ENCODE results near the gene TMEM145.
A peak's percentile ranks its signal among the peaks of the same experiment; 100 is the strongest.

TMEM145 gene

GRCh38 chr19:42270346-42271044, 42.6 kb upstream of the TMEM145 start:
- no peaks in the 10 kb centered on the region for H3K9me2 ChIP-seq (replicated peaks; ENCODE audit: insufficient read depth, low read length)
- TF ChIP-seq EZH2 (optimal IDR thresholded peaks at IDR 0.05; ENCODE audit: low read depth, low read length) (no peak), EZH2phosphoT487 (IDR thresholded peaks at IDR 0.05; ENCODE audit: low read length) (no peak), CTCF (IDR thresholded peaks at IDR 0.05; ENCODE audit: low read length) (no peak)
- peak overlapping the region; percentile 14; the same call in 1 of the 2 replicates for H2AFZ ChIP-seq (ENCODE audit: low read length)
- peak overlapping the region; percentile 100 for H3K4me2 ChIP-seq (ENCODE audit: low read depth, low read length)
- peaks cover 56% of the 10 kb centered on the region for H3K79me2 ChIP-seq (ENCODE audit: low read length)
- no peaks in the 10 kb centered on the region for H3K36me3 ChIP-seq (replicated peaks; ENCODE audit: insufficient read depth, low read length)
- H3K9me3 ChIP-seq (replicated peaks; ENCODE audit: insufficient read depth, low read length): no peaks in the 10 kb centered on the region
- peaks cover 13% of the 10 kb centered on the region for H3F3A ChIP-seq (ENCODE audit: insufficient read depth, low read length)
- H3K27ac ChIP-seq (ENCODE audit: low read length): peak overlapping the region; percentile 97
- no peaks in the 10 kb centered on the region for H3K27me3 ChIP-seq (replicated peaks; ENCODE audit: insufficient read depth, low read length)
- peak overlapping the region; percentile 89 for H3K4me3 ChIP-seq (ENCODE audit: low read length)
- no peaks in the 10 kb centered on the region for H4K20me1 ChIP-seq (ENCODE audit: insufficient read depth, low read length)
- peak overlapping the region; percentile 94 for H3K9ac ChIP-seq (ENCODE audit: low read length)
- peak; percentile 71 for DNase-seq
- H3K4me1 ChIP-seq (ENCODE audit: low read length): peaks cover 13% of the 10 kb centered on the region

DNA sequence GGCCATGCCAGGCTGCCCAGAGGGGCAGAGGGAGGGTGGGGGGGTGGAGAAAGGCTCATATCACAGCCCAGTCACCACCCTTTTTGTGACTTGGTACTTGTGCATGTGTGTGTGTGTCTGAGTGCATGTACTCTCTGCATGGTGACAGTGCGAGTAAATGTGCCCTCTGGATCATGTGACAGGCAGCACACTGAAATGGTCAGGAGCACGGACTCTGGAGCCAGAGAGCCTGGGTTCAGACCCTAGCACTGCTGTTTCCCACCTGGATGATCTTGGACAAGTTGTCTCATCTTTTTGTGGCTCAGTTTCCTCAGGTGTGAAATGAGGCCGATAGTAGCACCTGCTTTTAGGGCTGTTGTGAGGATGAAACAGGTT, 42.1 kb upstream of the TMEM145 start:
- Histone ChIP-seq H3K4me1 (ENCODE audit: low read length) (peaks cover 13% of the 10 kb centered on the region), H3K36me3 (replicated peaks; ENCODE audit: insufficient read depth, low read length) (no peaks in the 10 kb centered on the region), H3K27ac (ENCODE audit: low read length) (peak overlapping the region; percentile 9; the same call in 1 of the 2 replicates), H3K4me2 (ENCODE audit: low read depth, low read length) (peak overlapping the region; percentile 100; the same call in 1 of the 2 replicates), H2AFZ (ENCODE audit: low read length) (no peak overlapping the region), H3F3A (ENCODE audit: insufficient read depth, low read length) (peaks cover 13% of the 10 kb centered on the region), H3K9me3 (replicated peaks; ENCODE audit: insufficient read depth, low read length) (no peaks in the 10 kb centered on the region), H3K79me2 (ENCODE audit: low read length) (peaks cover 56% of the 10 kb centered on the region), H3K9ac (ENCODE audit: low read length) (peak overlapping the region; percentile 94; the same call in 1 of the 2 replicates), H4K20me1 (ENCODE audit: insufficient read depth, low read length) (no peaks in the 10 kb centered on the region), H3K9me2 (replicated peaks; ENCODE audit: insufficient read depth, low read length) (no peaks in the 10 kb centered on the region), H3K27me3 (replicated peaks; ENCODE audit: insufficient read depth, low read length) (no peaks in the 10 kb centered on the region), H3K4me3 (ENCODE audit: low read length) (peak overlapping the region; percentile 89; the same call in 1 of the 2 replicates)
- DNase-seq: peak; percentile 5
- TF ChIP-seq EZH2phosphoT487 (IDR thresholded peaks at IDR 0.05; ENCODE audit: low read length) (no peak), EZH2 (optimal IDR thresholded peaks at IDR 0.05; ENCODE audit: low read depth, low read length) (no peak), CTCF (IDR thresholded peaks at IDR 0.05; ENCODE audit: low read length) (no peak)

DNA sequence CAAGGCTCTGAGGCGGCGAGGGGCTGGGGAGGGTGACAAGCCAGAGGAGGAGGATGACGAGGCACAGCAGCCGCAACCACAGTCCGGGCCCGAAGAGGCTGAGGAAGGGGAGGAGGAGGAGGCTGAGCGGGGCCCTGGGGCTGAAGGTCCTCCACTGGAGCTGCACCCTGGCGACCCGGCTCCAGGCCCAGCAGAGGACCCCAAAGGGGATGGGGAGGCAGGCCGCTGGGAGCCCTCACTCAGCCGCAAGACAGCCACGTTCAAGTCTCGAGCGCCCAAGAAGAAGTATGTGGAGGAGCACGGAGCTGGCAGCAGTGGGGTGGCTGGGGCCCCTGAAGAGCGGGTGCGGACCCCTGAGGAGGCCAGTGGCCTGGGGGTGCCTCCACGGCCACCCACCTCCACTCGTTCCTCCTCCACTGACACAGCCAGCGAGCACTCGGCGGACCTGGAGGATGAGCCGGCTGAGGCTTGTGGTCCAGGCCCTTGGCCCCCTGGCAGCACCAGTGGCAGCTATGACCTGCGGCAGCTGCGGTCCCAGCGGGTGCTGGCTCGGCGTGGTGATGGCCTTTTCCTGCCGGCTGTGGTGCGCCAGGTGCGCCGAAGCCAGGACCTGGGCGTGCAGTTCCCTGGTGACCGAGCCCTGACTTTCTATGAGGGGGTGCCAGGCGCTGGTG, 41.1 kb upstream of the TMEM145 start:
- DNase-seq: no peak
- Histone ChIP-seq H3K9me2 (replicated peaks; ENCODE audit: insufficient read depth, low read length) (no peaks in the 10 kb centered on the region), H3K27ac (ENCODE audit: low read length) (no peak overlapping the region), H3K36me3 (replicated peaks; ENCODE audit: insufficient read depth, low read length) (no peaks in the 10 kb centered on the region), H3K4me3 (ENCODE audit: low read length) (no peak overlapping the region), H3K4me1 (ENCODE audit: low read length) (peaks cover 13% of the 10 kb centered on the region), H3K9me3 (replicated peaks; ENCODE audit: insufficient read depth, low read length) (no peaks in the 10 kb centered on the region), H3F3A (ENCODE audit: insufficient read depth, low read length) (peaks cover 13% of the 10 kb centered on the region), H3K4me2 (ENCODE audit: low read depth, low read length) (no peak overlapping the region), H3K9ac (ENCODE audit: low read length) (no peak overlapping the region), H3K27me3 (replicated peaks; ENCODE audit: insufficient read depth, low read length) (no peaks in the 10 kb centered on the region), H4K20me1 (ENCODE audit: insufficient read depth, low read length) (no peaks in the 10 kb centered on the region), H2AFZ (ENCODE audit: low read length) (no peak overlapping the region), H3K79me2 (ENCODE audit: low read length) (peaks cover 56% of the 10 kb centered on the region)
- TF ChIP-seq EZH2 (optimal IDR thresholded peaks at IDR 0.05; ENCODE audit: low read depth, low read length) (no peak), EZH2phosphoT487 (IDR thresholded peaks at IDR 0.05; ENCODE audit: low read length) (no peak), CTCF (IDR thresholded peaks at IDR 0.05; ENCODE audit: low read length) (no peak)

Data from MM.1S (cell line).